SK-N-SH (cell line): Measurements from ENCODE around the gene AFF3. TPM values are rescaled to one million over a fixed set of nuclear protein-coding genes. Genes with fewer than 3 reads are reported as not detected.

Source experiments
- CTCF ChIA-PET: fragments of 300-600, 350-600 bp; formaldehyde crosslinking; extraction: SDS; loops from one replicate; lab custom pipeline; 2021; lab: Yijun Ruan, JAX
- POLR2A ChIA-PET: fragments of 350-600 bp; sonication (Branson Sonifier 250); formaldehyde crosslinking; extraction: SDS; loops from one replicate; lab custom pipeline; 2020; ENCODE audit warnings: antibody characterized with exemption, inconsistent platforms; lab: Yijun Ruan, JAX
- DNase-seq: peaks from one replicate; pipeline ENCODE4 v3.0.0; 2012
- H2AFZ ChIP-seq: fragments of 200-600 bp; sonication (generic); 2 replicates; pipeline ENCODE4 v1.8.1; 2016; ENCODE audit warnings: antibody characterized with exemption, mild to moderate bottlenecking, low read depth
- H3F3A ChIP-seq: fragments of 200-600 bp; sonication (generic); replicated peaks from 2 replicates; pipeline ENCODE3; 2016; ENCODE audit warnings: antibody characterized with exemption, mild to moderate bottlenecking; ENCODE audit not compliant: insufficient read depth
- H3K27ac ChIP-seq, 2 experiments: fragments of 200-500 bp in 1 of 2; fragments of 200-600 bp in 1 of 2; sonication (Bioruptor generic) in 1 of 2; sonication (generic), shearing (Covaris generic) in 1 of 2; 2 replicates each; pipeline versions ENCODE4 v1.5.1 to v1.6.1; 2014 to 2016; ENCODE audit warnings: low read depth in 2 of 2, inconsistent platforms in 1 of 2, low read length in 1 of 2, mild to moderate bottlenecking in 1 of 2, mixed read lengths in 1 of 2
- H3K27me3 ChIP-seq: fragments of 200-600 bp; sonication (generic), shearing (Covaris generic); 2 replicates; pipeline ENCODE4 v1.6.1; 2016; ENCODE audit warnings: mixed run types; ENCODE audit not compliant: insufficient read depth
- H3K36me3 ChIP-seq, 2 experiments: fragments of 200-500 bp in 1 of 2; fragments of 200-600 bp in 1 of 2; sonication (Bioruptor generic) in 1 of 2; sonication (generic) in 1 of 2; replicated peaks in 1 of 2; 2 replicates each; pipeline versions ENCODE3 to v1.5.1; 2014 to 2016; ENCODE audit warnings: low read length in 1 of 2, mild to moderate bottlenecking in 1 of 2; ENCODE audit not compliant: insufficient read depth in 2 of 2, control insufficient read depth in 1 of 2
- H3K4me1 ChIP-seq, 2 experiments: fragments of 200-500 bp in 1 of 2; fragments of 200-600 bp in 1 of 2; sonication (Bioruptor generic) in 1 of 2; sonication (generic), shearing (Covaris generic) in 1 of 2; 2 replicates each; pipeline versions ENCODE4 v1.5.1 to v1.6.1; 2014 to 2016; ENCODE audit warnings: low read depth in 1 of 2, low read length in 1 of 2, mixed run types in 1 of 2; ENCODE audit not compliant: insufficient read depth in 2 of 2, control insufficient read depth in 1 of 2
- H3K4me2 ChIP-seq: fragments of 200-600 bp; sonication (generic), shearing (Covaris generic); 2 replicates; pipeline ENCODE4 v1.6.1; 2017; ENCODE audit warnings: mixed run types
- H3K4me3 ChIP-seq, 2 experiments: fragments of 200-500 bp in 1 of 2; fragments of 200-600 bp in 1 of 2; sonication (Bioruptor generic) in 1 of 2; sonication (generic), shearing (Covaris generic) in 1 of 2; 2 replicates each; pipeline versions ENCODE4 v1.5.1 to v1.8.1; 2014 to 2016; ENCODE audit warnings: low read depth in 2 of 2, inconsistent platforms in 1 of 2, low read length in 1 of 2, mild to moderate bottlenecking in 1 of 2, mixed read lengths in 1 of 2, moderate library complexity in 1 of 2
- H3K79me2 ChIP-seq: fragments of 200-600 bp; sonication (generic); 2 replicates; pipeline ENCODE4 v1.8.1; 2017; ENCODE audit warnings: mild to moderate bottlenecking; ENCODE audit not compliant: insufficient read depth
- H3K9ac ChIP-seq: fragments of 200-600 bp; sonication (generic); 2 replicates; pipeline ENCODE4 v1.6.1; 2017; ENCODE audit warnings: mixed run types
- H3K9me2 ChIP-seq: fragments of 200-600 bp; sonication (generic); 2 replicates; pipeline ENCODE4 v1.6.1; 2017; ENCODE audit warnings: mixed run types
- H3K9me3 ChIP-seq: fragments of 200-600 bp; sonication (generic); 2 replicates; pipeline ENCODE4 v1.6.1; 2017; ENCODE audit warnings: mixed run types, mild to moderate bottlenecking, moderate library complexity
- H4K20me1 ChIP-seq: fragments of 200-600 bp; sonication (generic); 2 replicates; pipeline ENCODE4 v1.6.1; 2017; ENCODE audit warnings: mild to moderate bottlenecking, mixed run types; ENCODE audit not compliant: insufficient read depth
- CHD2 ChIP-seq: fragments of 150-350 bp; IDR thresholded peaks from 2 replicates; pipeline ENCODE4 v1.6.1; 2018; ENCODE audit warnings: low read length; ENCODE audit not compliant: partially characterized antibody
- CTCF ChIP-seq: fragments of 200-600 bp; sonication (generic); IDR thresholded peaks from 2 replicates; pipeline ENCODE4 v1.6.1; 2017; ENCODE audit warnings: antibody characterized with exemption, mild to moderate bottlenecking, moderate library complexity
- ELF1 ChIP-seq: IDR thresholded peaks from 2 replicates; pipeline ENCODE4 v1.4.0; 2012
- FOSL2 ChIP-seq: IDR thresholded peaks from 2 replicates; pipeline ENCODE4 v1.4.0; 2012; ENCODE audit warnings: low read depth, mild to moderate bottlenecking, moderate library complexity, borderline replicate concordance
- GATA2 ChIP-seq: sonication (generic); formaldehyde crosslinking; IDR thresholded peaks from 2 replicates; pipeline ENCODE4 v1.5.0; 2020; ENCODE audit warnings: mild to moderate bottlenecking, missing genetic modification reagents
- IRF3 ChIP-seq: fragments of 150-350 bp; IDR thresholded peaks from 2 replicates; pipeline ENCODE4 v1.6.1; 2016; ENCODE audit warnings: mild to moderate bottlenecking, low read depth, low read length
- NFIC ChIP-seq: IDR thresholded peaks from 2 replicates; pipeline ENCODE4 v1.4.0; 2012; ENCODE audit warnings: borderline replicate concordance
- NRF1 ChIP-seq: IDR thresholded peaks from 2 replicates; pipeline ENCODE4 v1.6.1; 2012; ENCODE audit warnings: low read depth, mild to moderate bottlenecking, low read length
- PBX3 ChIP-seq: IDR thresholded peaks from 2 replicates; pipeline ENCODE4; 2012
- POLR2AphosphoS5 ChIP-seq: IDR thresholded peaks from 2 replicates; pipeline ENCODE4 v1.6.1; 2012; ENCODE audit warnings: low read depth, low read length
- RAD21 ChIP-seq: IDR thresholded peaks from 2 replicates; pipeline ENCODE4 v1.6.1; 2012; ENCODE audit warnings: mild to moderate bottlenecking, low read length
- REST ChIP-seq: IDR thresholded peaks from 2 replicates; pipeline ENCODE4 v1.6.1; 2012; ENCODE audit warnings: mild to moderate bottlenecking, low read depth, low read length, moderate library complexity
- RFX5 ChIP-seq: IDR thresholded peaks from 2 replicates; pipeline ENCODE4 v1.6.1; 2012; ENCODE audit warnings: mild to moderate bottlenecking, improper control_type of control experiment, low read length
- SIN3A ChIP-seq: IDR thresholded peaks from 2 replicates; pipeline ENCODE4 v1.6.1; 2012; ENCODE audit warnings: low read depth, mild to moderate bottlenecking, low read length, moderate library complexity, borderline replicate concordance
- TEAD4 ChIP-seq: IDR thresholded peaks from 2 replicates; pipeline ENCODE4 v1.4.0; 2012; ENCODE audit warnings: mild to moderate bottlenecking, borderline replicate concordance; ENCODE audit not compliant: insufficient read depth
- ZBTB33 ChIP-seq: IDR thresholded peaks from 2 replicates; pipeline ENCODE4 v1.4.0; 2012; ENCODE audit warnings: low read depth, borderline replicate concordance
- WGBS: methylation state at CpG from one replicate; pipeline ENCODE4 v1.1.6; 2017; ENCODE audit warnings: low lambda C conversion rate; 5-methylcytosine and 5-hydroxymethylcytosine counted together
- polyA plus RNA-seq, 3 experiments: library from polyadenylated mRNA; depleted of rRNA; stranded (reverse); fragments of >200 nt; gene quantifications; 2 replicates each; pipeline ENCODE4 v1.2.3, GENCODE V29; 2012

AFF3 gene
- polyA plus RNA-seq, 1 of the 3 experiments (the other 2 are of a cell fraction), result 0.36 TPM

GRCh38 chr2:100013892-100014677, 128.3 kb downstream of the AFF3 start (continued):
- TF ChIP-seq REST (no peak), CHD2 (no peak), ELF1 (no peak), FOSL2 (peak; percentile 86), ZBTB33 (no peak), NRF1 (no peak)

GRCh38 chr2:100012561-100012960, 129.8 kb downstream of the AFF3 start:
- peaks cover 15% of the 10 kb centered on the region for H3F3A ChIP-seq
- no peak overlapping the region for H3K27ac ChIP-seq
- no peak overlapping the region for H3K4me3 ChIP-seq
- 88% methylated on average over 5 of the region's 5 CpGs for WGBS
- DNase-seq, result no peak
- H3K79me2 ChIP-seq, result no peaks in the 10 kb centered on the region
- no peaks in the 10 kb centered on the region for H3K9me2 ChIP-seq
- ChIA-PET POLR2A (no interaction called here), CTCF (interaction anchor here (0.8 to 1.8 kb wide), 3 partner anchors 18 to 287 kb away, joined by 3 to 4 read pairs (median 4); no protein-coding TSS in a partner anchor)
- H4K20me1 ChIP-seq, result no peaks in the 10 kb centered on the region
- H3K36me3 ChIP-seq, result no peaks in the 10 kb centered on the region
- no peaks in the 10 kb centered on the region for H3K9me3 ChIP-seq
- no peaks in the 10 kb centered on the region for H3K27me3 ChIP-seq
- no peak overlapping the region for H3K4me2 ChIP-seq
- no peak overlapping the region for H2AFZ ChIP-seq
- H3K9ac ChIP-seq, result no peak overlapping the region
- H3K4me1 ChIP-seq, result peaks cover 0 to 19% of the 10 kb centered on the region in 2 experiments; a peak in 2 of 4 replicates
- TF ChIP-seq CHD2 (no peak), RAD21 (no peak), GATA2 (CRISPR knock-in tag) (no peak), NFIC (no peak), POLR2AphosphoS5 (no peak), RFX5 (no peak), CTCF (no peak), IRF3 (no peak), TEAD4 (no peak), PBX3 (no peak), SIN3A (no peak), REST (no peak)
